GM21737 (cell line): ENCODE results near the gene PNPLA2.

ENCODE experiments used
- ATAC-seq: cut with Tn5 transposase; IDR thresholded peaks from one replicate; pipeline ENCODE4 v1.9.1; 2021; ENCODE audit warnings: mild to moderate bottlenecking, moderate library complexity; ENCODE audit not compliant: unreplicated experiment

The PNPLA2 gene

GRCh38 chr11:869399-870126, 50.8 kb downstream of the PNPLA2 start:
- no peak for ATAC-seq

- ATAC-seq, result no peak
Observed at GRCh38 chr11:870127-870413, 51.4 kb downstream of the PNPLA2 start.

GRCh38 chr11:870418-870817, 51.7 kb downstream of the PNPLA2 start:
- no peak for ATAC-seq

- no peak for ATAC-seq
Observed at GRCh38 chr11:871472-871871, 52.8 kb downstream of the PNPLA2 start.

- no peak for ATAC-seq
Observed at GRCh38 chr11:872799-873198, 54.1 kb downstream of the PNPLA2 start.

- ATAC-seq, result no peak
Observed at GRCh38 chr11:873706-874105, 55.0 kb downstream of the PNPLA2 start.
